Vagina (tissue), 2 donors: ENCODE data around the gene ACVR2B. TPM values are rescaled to one million over a fixed set of nuclear protein-coding genes. Genes with fewer than 3 reads are reported as not detected.

ENCODE experiments used
- DNase-seq, 2 donors: peaks; one replicate each; pipeline ENCODE4 v3.0.0-alpha.2; 2017; ENCODE audit errors: extremely low spot score in 2 of 2
- H3K27ac ChIP-seq: fragments of 200-600 bp; sonication (generic); one replicate; pipeline ENCODE4 v1.5.1; 2019
- H3K27me3 ChIP-seq: fragments of 200-600 bp; sonication (generic); one replicate; pipeline ENCODE4 v1.5.1; 2019
- H3K36me3 ChIP-seq, 2 donors: fragments of 200-600 bp; sonication (generic); one replicate each; pipeline ENCODE4 v1.5.1; 2017 to 2019
- H3K4me1 ChIP-seq: fragments of 200-600 bp; sonication (generic); one replicate; pipeline ENCODE4 v1.5.1; 2019
- H3K4me3 ChIP-seq, 2 donors: fragments of 200-600 bp; sonication (generic); 1 replicate in 1 of 2; 2 replicates in 1 of 2; pipeline ENCODE4 v1.5.1; 2016 to 2019
- H3K9me3 ChIP-seq: fragments of 200-600 bp; sonication (generic); one replicate; pipeline ENCODE4 v1.5.1; 2019
- CTCF ChIP-seq, 3 experiments: fragments of 450-650 bp in 2 of 3; fragments of 200-600 bp in 1 of 3; sonication (generic) in 1 of 3; IDR thresholded peaks; one replicate each; pipeline ENCODE4 v1.5.1; 2017 to 2019; ENCODE audit warnings: antibody characterized with exemption in 3 of 3, mild to moderate bottlenecking in 2 of 3, moderate library complexity in 2 of 3
- POLR2A ChIP-seq, 2 donors: fragments of 450-650 bp; IDR thresholded peaks; one replicate each; pipeline ENCODE4 v1.6.1; 2017; ENCODE audit warnings: antibody characterized with exemption in 2 of 2, mild to moderate bottlenecking in 2 of 2, moderate library complexity in 2 of 2
- POLR2AphosphoS5 ChIP-seq, 2 donors: sonication (generic); formaldehyde crosslinking; IDR thresholded peaks; one replicate each; pipeline ENCODE4 v1.9.0; 2017; ENCODE audit warnings: antibody characterized with exemption in 2 of 2, mild to moderate bottlenecking in 2 of 2, low read depth in 1 of 2; ENCODE audit not compliant: insufficient read depth in 1 of 2
- intact Hi-C: fragments of 100-400 bp; cut with DNase I; formaldehyde crosslinking; loops from one replicate; pipeline ENCODE4 v1.15.1; 2023
- small RNA-seq: library from RNA; depleted of rRNA; stranded (forward); fragments of <200 nt; gene quantifications from one replicate; pipeline ENCODE3, GENCODE V24; 2016
- total RNA-seq: library from RNA; depleted of rRNA; stranded (reverse); fragments of >200 nt; gene quantifications from one replicate; pipeline ENCODE4 v1.2.3, GENCODE V29; 2016

The ACVR2B gene
- total RNA-seq, 1 donor from 2014 or later = 3.7 TPM

DNA sequence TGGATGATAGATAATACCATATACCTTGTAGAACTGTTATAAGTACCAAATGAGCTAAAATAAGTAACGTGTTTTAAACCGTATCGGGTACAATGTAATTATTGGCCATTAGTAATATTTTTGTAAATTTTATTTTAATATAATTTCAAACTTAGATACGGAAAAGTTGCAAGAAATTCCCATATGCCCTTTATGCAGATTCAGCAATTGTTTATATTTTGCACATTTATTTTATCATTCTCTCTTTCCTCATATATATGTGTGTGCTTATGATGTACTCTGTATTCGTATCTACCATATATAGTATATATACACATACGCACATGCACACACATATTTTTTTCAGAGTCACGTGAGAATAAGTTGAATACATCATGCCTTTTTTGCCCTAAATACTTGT, 80.9 kb downstream of the ACVR2B start:
- Histone ChIP-seq H3K4me3 (no peak overlapping the region), H3K36me3 (no peaks in the 10 kb centered on the region), H3K4me1 (no peaks in the 10 kb centered on the region), H3K27ac (no peak overlapping the region), H3K27me3 (no peaks in the 10 kb centered on the region), H3K9me3 (no peaks in the 10 kb centered on the region)
- intact Hi-C loops = loop anchor here (10.0 kb wide), 1 partner anchor 120 kb away; no protein-coding TSS in a partner anchor
- TF ChIP-seq POLR2A (IDR thresholded peaks at IDR 0.05) (no peak), CTCF (IDR thresholded peaks at IDR 0.05) (no peak), POLR2AphosphoS5 (IDR thresholded peaks at IDR 0.05; ENCODE audit: insufficient read depth in 1 of 2, low read depth in 1 of 2) (no peak)
- DNase-seq = no peak

GRCh38 chr3:38536671-38537070, 83.0 kb downstream of the ACVR2B start:
- Histone ChIP-seq H3K27me3 (no peaks in the 10 kb centered on the region), H3K4me3 (no peak overlapping the region), H3K4me1 (peaks cover 1% of the 10 kb centered on the region), H3K27ac (no peak overlapping the region), H3K36me3 (no peaks in the 10 kb centered on the region), H3K9me3 (no peaks in the 10 kb centered on the region)
- TF ChIP-seq POLR2AphosphoS5 (IDR thresholded peaks at IDR 0.05; ENCODE audit: insufficient read depth in 1 of 2, low read depth in 1 of 2) = no peak
- TF ChIP-seq POLR2A (IDR thresholded peaks at IDR 0.05) = no peak
- no peak for TF ChIP-seq CTCF (IDR thresholded peaks at IDR 0.05)
- no peak for DNase-seq
- intact Hi-C loops = loop anchor here (10.0 kb wide), 1 partner anchor 118 kb away; no protein-coding TSS in a partner anchor

DNA sequence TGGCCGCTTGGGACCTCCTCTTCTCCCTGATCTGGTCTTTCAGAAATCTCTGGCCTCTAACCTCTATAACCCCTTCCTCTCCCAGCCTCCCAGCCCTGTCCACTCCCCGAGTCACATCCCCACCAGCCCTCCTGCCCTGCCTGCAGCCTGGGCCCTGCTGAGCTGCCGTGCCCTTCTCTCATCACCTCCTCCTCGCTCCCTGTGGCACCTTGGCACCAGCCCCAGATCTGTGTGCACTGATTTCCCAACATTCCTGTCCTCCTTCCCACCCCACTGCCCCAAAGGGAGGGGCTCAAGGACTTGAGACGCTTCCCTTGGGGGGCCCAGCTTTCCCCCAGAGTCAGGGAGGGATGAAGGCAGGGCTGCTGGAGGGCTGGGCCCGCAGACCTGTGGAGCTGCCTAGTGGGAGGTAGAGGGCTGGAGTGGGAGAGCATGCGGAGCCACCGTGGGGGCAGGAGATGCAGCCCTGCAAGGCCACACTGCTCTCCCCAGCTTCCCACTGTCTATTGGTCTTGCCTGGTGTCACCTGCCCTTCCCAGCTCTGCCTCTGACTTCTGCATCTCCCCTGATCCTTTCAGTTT, 85.2 kb downstream of the ACVR2B start:
- no peaks in the 10 kb centered on the region for H3K27me3 ChIP-seq
- H3K4me3 ChIP-seq = no peak overlapping the region
- H3K9me3 ChIP-seq = no peaks in the 10 kb centered on the region
- no peak for TF ChIP-seq POLR2A (IDR thresholded peaks at IDR 0.05)
- no peak for TF ChIP-seq CTCF (IDR thresholded peaks at IDR 0.05)
- TF ChIP-seq POLR2AphosphoS5 (IDR thresholded peaks at IDR 0.05; ENCODE audit: insufficient read depth in 1 of 2, low read depth in 1 of 2) = no peak
- no peak overlapping the region for H3K27ac ChIP-seq
- intact Hi-C loops = loop anchor here (10.0 kb wide), 1 partner anchor 116 kb away; no protein-coding TSS in a partner anchor
- peak in 1 of 2 donors; percentile 81 for DNase-seq
- no peaks in the 10 kb centered on the region for H3K36me3 ChIP-seq
- H3K4me1 ChIP-seq = peaks cover 8% of the 10 kb centered on the region

GRCh38 chr3:38541806-38542205, 88.1 kb downstream of the ACVR2B start:
- intact Hi-C loops = no loop called here
- TF ChIP-seq POLR2AphosphoS5 (IDR thresholded peaks at IDR 0.05; ENCODE audit: insufficient read depth in 1 of 2, low read depth in 1 of 2) = no peak

More at GRCh38 chr3:38541806-38542205, 88.1 kb downstream of the ACVR2B start:
- Histone ChIP-seq H3K9me3 (no peaks in the 10 kb centered on the region), H3K27me3 (no peaks in the 10 kb centered on the region), H3K4me1 (peaks cover 8% of the 10 kb centered on the region), H3K27ac (no peak overlapping the region), H3K36me3 (no peaks in the 10 kb centered on the region), H3K4me3 (no peak overlapping the region)
- DNase-seq = no peak

Small RNA genes within 50 kb of the gene (small RNA-seq; reads per million reads assigned to genes)
- gene RF00019 = not detected

Other genes starting within 250 kb of the ACVR2B start
- gene SLC22A13, start 188.1 kb upstream of the ACVR2B start, total RNA-seq = not detected
- 0.49 TPM for gene SLC22A14, start 171.6 kb upstream of the ACVR2B start, total RNA-seq
- gene XYLB, start 107.1 kb upstream of the ACVR2B start, total RNA-seq = 3.4 TPM
- 8.8 TPM for gene EXOG, start 42.5 kb downstream of the ACVR2B start, total RNA-seq
- 9.3 TPM for gene SCN5A, start 195.8 kb downstream of the ACVR2B start, total RNA-seq